Natural killer cell (primary cell): ENCODE results near the gene ARHGEF12. TPM values are rescaled to one million over a fixed set of nuclear protein-coding genes. Genes with fewer than 3 reads are reported as not detected.

Source experiments
- ATAC-seq, 3 donors: fragments of 150-1000 bp in 2 of 3; fragments of 200-7000 bp in 1 of 3; cut with Tn5 transposase; 1 replicate in 1 of 3; 2 replicates in 2 of 3; pipeline ENCODE4 v1.10.0; 2021; ENCODE audit warnings: mild to moderate bottlenecking in 2 of 3, moderate library complexity in 2 of 3
- DNase-seq, 2 donors: peaks; one replicate each; pipeline versions ENCODE4 v3.0.0 to v3.0.0-alpha.2; 2013 to 2021; ENCODE audit warnings: mixed read lengths in 1 of 2
- H3K27ac ChIP-seq: one replicate; pipeline ENCODE4 v1.5.1; 2013; ENCODE audit warnings: mild to moderate bottlenecking, low read length
- H3K27me3 ChIP-seq: one replicate; pipeline ENCODE4 v1.6.1; 2013; ENCODE audit warnings: low read length; ENCODE audit not compliant: control insufficient read depth, insufficient read depth
- H3K36me3 ChIP-seq: one replicate; pipeline ENCODE4 v1.6.1; 2013; ENCODE audit warnings: low read length; ENCODE audit not compliant: control insufficient read depth, insufficient read depth
- H3K4me1 ChIP-seq: one replicate; pipeline ENCODE4 v1.6.1; 2013; ENCODE audit warnings: low read length; ENCODE audit not compliant: control insufficient read depth, insufficient read depth
- H3K4me3 ChIP-seq: one replicate; pipeline ENCODE4 v1.5.1; 2013; ENCODE audit warnings: low read length
- H3K9me3 ChIP-seq: one replicate; pipeline ENCODE4 v1.6.1; 2013; ENCODE audit warnings: low read length; ENCODE audit not compliant: control insufficient read depth, insufficient read depth
- H3K27ac Mint-ChIP-seq, 2 donors: one replicate each; pipeline ENCODE4 v1.8.0; 2022; ENCODE audit warnings: mild to moderate bottlenecking in 2 of 2, mixed read lengths in 2 of 2, moderate library complexity in 1 of 2
- H3K27me3 Mint-ChIP-seq, 2 donors: one replicate each; pipeline ENCODE4 v1.8.0; 2022; ENCODE audit warnings: low read depth in 2 of 2, mixed read lengths in 2 of 2
- H3K36me3 Mint-ChIP-seq: one replicate; pipeline ENCODE4 v1.8.0; 2022; ENCODE audit warnings: mixed read lengths
- H3K4me1 Mint-ChIP-seq, 2 donors: one replicate each; pipeline ENCODE4 v1.8.0; 2022; ENCODE audit warnings: mixed read lengths in 2 of 2
- H3K4me3 Mint-ChIP-seq: one replicate; pipeline ENCODE4 v1.8.0; 2022; ENCODE audit warnings: mild to moderate bottlenecking, moderate library complexity, mixed read lengths
- H3K9me3 Mint-ChIP-seq, 2 donors: one replicate each; pipeline ENCODE4 v1.8.0; 2022; ENCODE audit warnings: mixed read lengths in 2 of 2
- WGBS: methylation state at CpG from one replicate; pipeline ENCODE4 v1.1.7; 2013; ENCODE audit warnings: missing lambda C conversion rate; ENCODE audit not compliant: insufficient coverage; 5-methylcytosine and 5-hydroxymethylcytosine counted together
- intact Hi-C: fragments of 100-400 bp; cut with micrococcal nuclease; formaldehyde crosslinking; loops from one replicate; pipeline ENCODE4 v1.14.2; 2022
- total RNA-seq, 4 donors: library from RNA; stranded (reverse); fragments of 120-200 nt in 1 of 4; gene quantifications; one replicate each; pipeline versions ENCODE4 v1.2.3 to v1.2.4, GENCODE V29; 2013 to 2022
- TF ChIP-seq, protein P1 (sequence below): fragments of 200-600 bp; IDR thresholded peaks from one replicate; pipeline ENCODE4 v1.8.0; 2022; ENCODE audit warnings: antibody characterized with exemption

ARHGEF12 gene
- total RNA-seq, 3 donors from 2014 or later (not counting 1 experiment from before 2014, with no cell fraction given) = 38.4 to 52.3 (median 42.1) TPM

DNA sequence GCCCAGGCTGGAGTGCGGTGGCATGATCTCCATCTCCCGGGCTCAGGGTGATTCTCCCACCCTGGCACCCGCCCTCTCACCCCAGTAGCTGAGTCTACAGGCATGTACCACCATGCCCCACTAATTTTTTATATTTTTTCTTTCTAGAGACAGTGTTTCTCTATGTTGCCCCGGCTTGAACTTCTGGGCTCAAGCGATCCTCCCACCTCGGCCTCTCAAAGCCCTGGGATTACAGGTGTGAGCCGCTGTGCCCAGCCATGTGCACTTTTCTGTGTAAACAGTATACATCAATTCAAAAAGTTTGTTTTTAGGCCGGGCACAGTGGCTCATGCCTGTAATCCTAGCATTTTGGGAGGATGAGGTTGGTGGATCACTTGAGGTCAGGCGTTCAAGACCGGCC, 190.0 kb downstream of the ARHGEF12 start:
- ATAC-seq = no peak
- no peaks in the 10 kb centered on the region for H3K27me3 Mint-ChIP-seq
- no peaks in the 10 kb centered on the region for H3K9me3 ChIP-seq
- H3K4me1 Mint-ChIP-seq = peaks cover 0 to 26% of the 10 kb centered on the region in 2 donors
- DNase-seq = no peak
- H3K4me3 Mint-ChIP-seq = no peak overlapping the region
- no peak overlapping the region for H3K27ac Mint-ChIP-seq
- H3K36me3 Mint-ChIP-seq = no peaks in the 10 kb centered on the region
- no peak overlapping the region for H3K4me3 ChIP-seq
- TF ChIP-seq, protein P1, sequence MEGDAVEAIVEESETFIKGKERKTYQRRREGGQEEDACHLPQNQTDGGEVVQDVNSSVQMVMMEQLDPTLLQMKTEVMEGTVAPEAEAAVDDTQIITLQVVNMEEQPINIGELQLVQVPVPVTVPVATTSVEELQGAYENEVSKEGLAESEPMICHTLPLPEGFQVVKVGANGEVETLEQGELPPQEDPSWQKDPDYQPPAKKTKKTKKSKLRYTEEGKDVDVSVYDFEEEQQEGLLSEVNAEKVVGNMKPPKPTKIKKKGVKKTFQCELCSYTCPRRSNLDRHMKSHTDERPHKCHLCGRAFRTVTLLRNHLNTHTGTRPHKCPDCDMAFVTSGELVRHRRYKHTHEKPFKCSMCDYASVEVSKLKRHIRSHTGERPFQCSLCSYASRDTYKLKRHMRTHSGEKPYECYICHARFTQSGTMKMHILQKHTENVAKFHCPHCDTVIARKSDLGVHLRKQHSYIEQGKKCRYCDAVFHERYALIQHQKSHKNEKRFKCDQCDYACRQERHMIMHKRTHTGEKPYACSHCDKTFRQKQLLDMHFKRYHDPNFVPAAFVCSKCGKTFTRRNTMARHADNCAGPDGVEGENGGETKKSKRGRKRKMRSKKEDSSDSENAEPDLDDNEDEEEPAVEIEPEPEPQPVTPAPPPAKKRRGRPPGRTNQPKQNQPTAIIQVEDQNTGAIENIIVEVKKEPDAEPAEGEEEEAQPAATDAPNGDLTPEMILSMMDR = no peak
- 93% methylated on average over 7 of the region's 10 CpGs for WGBS
- no peaks in the 10 kb centered on the region for H3K9me3 Mint-ChIP-seq
- intact Hi-C loops = no loop called here
- H3K4me1 ChIP-seq = no peaks in the 10 kb centered on the region
- no peaks in the 10 kb centered on the region for H3K36me3 ChIP-seq
- no peaks in the 10 kb centered on the region for H3K27me3 ChIP-seq
- no peak overlapping the region for H3K27ac ChIP-seq

DNA sequence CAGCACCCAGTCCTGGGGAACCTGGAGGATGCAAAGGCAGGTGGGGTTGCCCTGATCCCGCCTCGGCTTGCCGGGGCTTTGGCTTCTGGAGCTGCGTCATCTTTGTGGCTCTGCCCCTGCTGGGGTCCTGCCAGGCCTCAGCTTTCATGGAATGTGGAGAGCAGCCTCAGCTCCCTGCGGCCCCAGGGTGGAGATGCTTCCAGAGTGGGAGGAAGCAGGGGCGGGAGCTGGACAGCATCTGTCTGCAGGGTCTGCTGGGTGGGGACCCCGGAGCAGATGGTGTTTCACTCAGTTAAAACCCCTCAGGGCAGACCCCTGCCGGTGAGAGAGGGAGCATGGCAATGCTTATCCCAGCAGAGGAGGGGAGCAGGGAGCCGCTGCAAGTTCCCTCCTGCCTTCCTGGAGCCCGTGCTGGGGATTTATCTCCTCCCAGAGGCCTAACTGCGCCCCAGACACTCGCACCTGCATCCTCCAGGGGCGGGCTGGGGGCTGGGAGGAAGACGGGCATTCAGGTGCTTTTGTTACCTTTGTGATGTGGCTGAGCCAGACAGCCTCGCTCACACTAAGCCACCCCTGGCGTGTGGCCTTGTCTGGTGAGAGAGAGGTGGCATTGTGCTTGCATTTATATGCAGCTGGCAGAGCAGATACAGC, 191.0 kb downstream of the ARHGEF12 start:
- DNase-seq (no peak), ATAC-seq (no peak)
- Mint-ChIP-seq H3K27me3 (no peaks in the 10 kb centered on the region), H3K4me3 (no peak overlapping the region), H3K27ac (no peak overlapping the region), H3K36me3 (no peaks in the 10 kb centered on the region), H3K9me3 (no peaks in the 10 kb centered on the region), H3K4me1 (peaks cover 0 to 20% of the 10 kb centered on the region in 2 donors)
- Histone ChIP-seq H3K27me3 (no peaks in the 10 kb centered on the region), H3K36me3 (no peaks in the 10 kb centered on the region), H3K9me3 (no peaks in the 10 kb centered on the region), H3K27ac (no peak overlapping the region), H3K4me3 (no peak overlapping the region), H3K4me1 (no peaks in the 10 kb centered on the region)
- TF ChIP-seq, protein P1 = no peak
- 71% methylated on average over 16 of the region's 16 CpGs for WGBS
- intact Hi-C loops = no loop called here

DNA sequence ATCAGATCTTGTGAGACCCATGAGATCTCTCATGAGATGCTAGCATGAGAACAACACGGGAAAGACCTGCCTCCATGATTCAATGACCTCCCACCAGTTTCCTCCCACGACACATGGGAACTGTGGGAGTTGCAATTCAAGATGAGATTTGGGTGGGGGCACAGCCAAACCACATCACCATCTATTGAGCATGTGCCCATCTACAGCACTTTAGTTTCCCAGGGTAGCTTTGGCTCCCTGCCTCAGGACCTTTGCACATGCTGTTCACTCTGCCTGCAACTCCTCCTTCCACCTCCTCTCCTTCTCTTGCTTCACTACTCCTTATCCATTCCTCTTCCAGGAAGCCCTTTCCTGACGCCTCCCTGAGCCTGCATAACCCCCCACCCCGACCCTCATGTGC, 192.5 kb downstream of the ARHGEF12 start:
- no peaks in the 10 kb centered on the region for H3K27me3 Mint-ChIP-seq
- Histone ChIP-seq H3K4me3 (no peak overlapping the region), H3K27me3 (no peaks in the 10 kb centered on the region), H3K9me3 (no peaks in the 10 kb centered on the region), H3K4me1 (no peaks in the 10 kb centered on the region), H3K36me3 (no peaks in the 10 kb centered on the region), H3K27ac (no peak overlapping the region)
- 71% methylated on average over 4 of the region's 4 CpGs for WGBS
- no peaks in the 10 kb centered on the region for H3K36me3 Mint-ChIP-seq
- intact Hi-C loops = no loop called here
- peaks cover 0 to 25% of the 10 kb centered on the region in 2 donors for H3K4me1 Mint-ChIP-seq
- DNase-seq (no peak), ATAC-seq (no peak)
- H3K4me3 Mint-ChIP-seq = no peak overlapping the region
- TF ChIP-seq, protein P1 = no peak
- H3K27ac Mint-ChIP-seq = no peak overlapping the region
- H3K9me3 Mint-ChIP-seq = no peaks in the 10 kb centered on the region

DNA sequence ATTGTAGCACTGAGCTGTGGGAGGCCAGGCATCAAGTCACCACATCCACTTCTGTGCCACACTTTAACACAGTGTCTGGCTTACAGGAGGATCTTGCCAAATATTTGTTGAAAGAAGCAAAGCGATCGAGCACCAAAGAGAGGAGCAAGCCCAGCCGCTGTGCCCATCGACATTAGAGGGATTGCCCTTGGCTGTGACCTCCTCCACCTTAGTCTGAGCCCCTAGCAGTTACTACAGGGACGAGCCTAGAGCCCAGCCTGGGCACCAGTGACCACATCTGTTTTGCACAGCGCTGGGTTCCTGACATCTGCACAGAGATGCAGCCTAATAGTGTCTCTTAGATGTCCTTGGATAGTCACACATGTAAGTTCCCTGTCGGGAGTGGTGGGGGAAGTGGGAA, 193.0 kb downstream of the ARHGEF12 start:
- no peaks in the 10 kb centered on the region for H3K4me1 ChIP-seq
- H3K36me3 ChIP-seq = no peaks in the 10 kb centered on the region
- no peak overlapping the region for H3K27ac Mint-ChIP-seq
- TF ChIP-seq, protein P1 = no peak
- DNase-seq = no peak
- no peak for ATAC-seq
- H3K36me3 Mint-ChIP-seq = no peaks in the 10 kb centered on the region
- H3K27ac ChIP-seq = no peak overlapping the region
- no peak overlapping the region for H3K4me3 Mint-ChIP-seq
- no peaks in the 10 kb centered on the region for H3K27me3 ChIP-seq
- H3K9me3 Mint-ChIP-seq = no peaks in the 10 kb centered on the region
- H3K4me3 ChIP-seq = no peak overlapping the region
- H3K9me3 ChIP-seq = no peaks in the 10 kb centered on the region
- H3K27me3 Mint-ChIP-seq = no peaks in the 10 kb centered on the region
- 89% methylated on average over 7 of the region's 7 CpGs for WGBS
- H3K4me1 Mint-ChIP-seq = peaks cover 0 to 23% of the 10 kb centered on the region in 2 donors
- intact Hi-C loops = no loop called here
